GM12872 (cell line): ENCODE measurements around the gene UVSSA.

Experiments used
- TF ChIP-seq, protein P1 (sequence below): IDR thresholded peaks from 3 replicates; pipeline ENCODE4 v1.5.1; 2011; ENCODE audit warnings: low read depth, mild to moderate bottlenecking, low read length, moderate library complexity; ENCODE audit not compliant: insufficient read depth

Gene UVSSA

DNA sequence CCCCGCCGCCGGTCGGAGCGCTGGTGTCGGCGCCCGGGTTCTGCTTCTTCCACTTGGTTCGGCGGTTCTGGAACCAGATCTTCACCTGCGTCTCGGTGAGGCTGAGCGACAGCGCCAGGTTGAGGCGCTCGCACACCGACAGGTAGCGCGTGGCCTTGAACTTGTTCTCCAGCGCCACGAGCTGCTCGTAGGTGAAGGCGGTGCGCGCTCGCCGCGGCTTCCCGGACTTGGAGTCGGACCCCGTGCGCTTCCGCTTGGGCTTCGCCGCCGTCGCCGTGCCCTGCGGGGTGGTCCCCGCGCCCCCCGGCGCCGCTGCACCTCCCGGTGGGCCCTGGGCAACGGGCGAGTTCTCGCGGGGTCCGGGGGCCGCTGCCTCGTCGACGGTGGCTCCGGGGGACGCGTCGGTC is 56.2 kb downstream of the UVSSA start:
- TF ChIP-seq, protein P1, sequence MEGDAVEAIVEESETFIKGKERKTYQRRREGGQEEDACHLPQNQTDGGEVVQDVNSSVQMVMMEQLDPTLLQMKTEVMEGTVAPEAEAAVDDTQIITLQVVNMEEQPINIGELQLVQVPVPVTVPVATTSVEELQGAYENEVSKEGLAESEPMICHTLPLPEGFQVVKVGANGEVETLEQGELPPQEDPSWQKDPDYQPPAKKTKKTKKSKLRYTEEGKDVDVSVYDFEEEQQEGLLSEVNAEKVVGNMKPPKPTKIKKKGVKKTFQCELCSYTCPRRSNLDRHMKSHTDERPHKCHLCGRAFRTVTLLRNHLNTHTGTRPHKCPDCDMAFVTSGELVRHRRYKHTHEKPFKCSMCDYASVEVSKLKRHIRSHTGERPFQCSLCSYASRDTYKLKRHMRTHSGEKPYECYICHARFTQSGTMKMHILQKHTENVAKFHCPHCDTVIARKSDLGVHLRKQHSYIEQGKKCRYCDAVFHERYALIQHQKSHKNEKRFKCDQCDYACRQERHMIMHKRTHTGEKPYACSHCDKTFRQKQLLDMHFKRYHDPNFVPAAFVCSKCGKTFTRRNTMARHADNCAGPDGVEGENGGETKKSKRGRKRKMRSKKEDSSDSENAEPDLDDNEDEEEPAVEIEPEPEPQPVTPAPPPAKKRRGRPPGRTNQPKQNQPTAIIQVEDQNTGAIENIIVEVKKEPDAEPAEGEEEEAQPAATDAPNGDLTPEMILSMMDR, result no peak

DNA sequence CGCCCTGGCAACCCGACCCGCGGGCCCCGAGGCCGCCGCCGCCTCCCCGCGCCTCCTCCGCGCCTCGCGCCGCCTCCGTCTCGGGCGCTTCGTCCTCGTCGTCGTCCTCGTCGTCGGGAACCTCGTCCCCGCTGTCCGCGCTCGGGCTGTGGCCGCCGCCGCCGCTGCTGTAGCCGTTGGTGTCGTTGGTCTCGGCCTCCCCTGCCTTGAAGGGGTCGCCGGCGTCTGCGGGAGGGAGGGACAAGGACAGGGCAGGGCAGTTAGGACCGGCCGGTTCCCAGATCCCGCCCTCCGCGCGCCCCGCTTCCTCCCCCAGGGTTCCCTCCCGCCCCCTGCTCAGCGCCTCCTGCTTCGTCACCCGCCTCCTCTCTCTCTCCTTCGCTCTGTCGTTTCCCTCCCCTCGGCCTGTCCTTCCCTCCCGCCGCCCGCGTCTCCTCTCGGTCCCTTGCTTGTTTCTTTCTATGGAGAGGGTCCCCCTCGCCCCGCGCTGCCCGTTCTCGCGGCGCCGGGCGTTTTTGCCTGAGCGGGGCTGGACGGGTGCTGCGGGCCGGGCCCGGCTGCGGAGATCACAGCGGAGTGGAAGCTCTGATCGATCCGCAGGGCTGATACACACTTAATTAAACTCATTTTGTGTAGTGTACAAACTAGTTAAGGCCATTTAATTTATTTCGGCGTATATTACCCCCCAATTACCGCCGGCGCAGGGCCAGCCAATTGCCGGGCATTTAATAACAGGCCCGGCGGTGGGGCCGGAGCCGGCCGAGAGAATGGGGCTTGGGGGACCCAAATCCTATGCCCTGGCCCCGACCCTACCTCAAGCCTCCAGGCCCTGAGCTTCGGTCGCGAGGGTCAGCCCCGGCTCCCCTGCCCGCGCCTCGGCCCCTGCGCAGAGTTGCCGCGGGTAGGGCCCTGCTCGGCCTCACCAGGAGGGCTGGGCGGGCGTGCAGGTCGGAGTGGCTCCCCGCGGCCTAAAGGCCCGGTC is 56.9 kb downstream of the UVSSA start:
- TF ChIP-seq, protein P1, result no peak

DNA sequence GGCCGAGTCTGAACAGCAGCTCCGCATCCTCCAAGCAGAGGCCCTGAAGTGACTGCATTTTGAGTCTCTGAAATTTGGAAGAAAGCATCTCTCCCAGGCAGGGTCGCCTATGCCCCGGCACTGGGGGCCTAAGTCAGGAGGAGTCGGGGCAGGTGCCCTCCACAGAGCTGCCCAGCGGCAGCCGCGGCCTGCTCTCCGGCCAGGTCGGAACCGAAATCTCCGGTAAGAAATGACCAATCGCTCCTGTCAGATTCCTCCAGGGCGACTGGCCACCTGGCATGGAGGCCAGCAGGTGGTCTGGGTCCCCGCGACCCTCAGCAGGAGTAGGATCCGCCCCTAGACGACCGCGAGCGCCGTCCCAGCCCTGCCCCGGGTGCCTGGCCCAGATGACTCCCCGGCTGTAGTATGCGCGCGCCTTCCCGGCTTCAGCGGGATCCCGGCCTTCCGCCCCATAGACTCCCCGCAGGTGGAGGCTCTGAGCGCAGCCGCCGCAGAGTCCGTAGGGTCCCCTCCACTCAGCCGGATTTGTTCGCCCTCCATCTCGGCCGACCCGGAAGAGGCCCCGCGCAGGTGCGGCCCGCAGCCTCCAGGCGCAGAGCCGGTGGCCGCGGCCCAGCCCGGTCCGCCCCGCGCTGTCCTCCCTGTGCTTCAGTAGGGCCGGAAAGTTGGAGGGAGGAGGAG is 57.7 kb downstream of the UVSSA start:
- TF ChIP-seq, protein P1, result no peak

DNA sequence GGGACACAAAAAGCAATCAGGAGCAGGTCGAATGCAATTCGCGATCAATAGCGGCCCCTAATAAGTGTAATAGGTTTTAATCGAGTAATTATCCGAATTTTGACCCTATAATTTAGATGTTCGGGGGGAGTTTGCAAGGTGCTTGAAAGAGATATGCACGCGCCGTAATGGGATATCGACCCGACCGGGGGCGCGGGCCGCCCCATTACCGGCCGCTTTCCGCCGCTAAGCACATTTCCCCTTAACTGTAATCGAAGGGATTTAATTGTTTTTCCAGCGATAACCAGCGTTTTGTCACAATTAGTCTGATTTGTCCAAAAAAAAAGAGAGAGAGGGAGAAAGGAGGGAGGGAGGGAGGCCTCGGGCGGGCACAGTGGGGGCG is 58.2 kb downstream of the UVSSA start:
- TF ChIP-seq, protein P1, result no peak

DNA sequence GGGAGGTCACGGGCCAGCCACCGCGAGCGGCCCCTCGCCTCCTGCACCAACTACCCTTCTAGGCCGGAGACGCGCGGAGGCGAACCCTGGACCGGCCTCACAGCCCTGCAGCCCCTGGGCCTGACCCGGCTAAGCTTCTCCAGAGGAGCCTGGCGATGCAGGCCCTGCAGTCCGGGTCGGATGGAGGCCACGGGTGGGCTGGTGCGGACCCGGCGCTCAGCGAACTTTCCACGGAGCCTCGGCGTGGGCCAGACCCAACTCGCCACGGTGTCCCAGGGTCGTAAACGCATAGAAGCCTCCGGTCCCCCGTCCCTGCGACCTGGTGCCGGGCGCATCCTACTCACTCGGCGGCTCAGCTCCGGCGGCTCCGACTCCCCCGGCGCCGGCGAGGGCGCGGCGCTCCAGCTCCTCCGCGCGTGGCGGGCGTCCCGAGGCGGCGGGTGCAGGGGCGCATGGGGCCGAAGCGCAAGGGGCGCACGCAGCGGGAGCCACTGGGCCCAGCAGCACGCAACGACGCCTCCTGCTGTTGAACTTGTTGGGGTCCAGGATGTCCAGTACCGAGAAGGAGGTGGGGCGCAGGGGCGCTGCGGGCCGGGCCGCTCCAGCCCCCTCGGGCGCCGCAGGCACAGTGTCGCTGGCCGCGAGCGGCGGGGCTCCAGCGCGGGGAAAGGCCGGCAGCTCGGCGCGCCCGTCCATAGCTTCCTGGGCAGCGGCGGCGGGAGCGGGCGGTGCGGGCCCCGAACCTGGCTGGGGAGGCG is 58.8 kb downstream of the UVSSA start:
- TF ChIP-seq, protein P1, result no peak

DNA sequence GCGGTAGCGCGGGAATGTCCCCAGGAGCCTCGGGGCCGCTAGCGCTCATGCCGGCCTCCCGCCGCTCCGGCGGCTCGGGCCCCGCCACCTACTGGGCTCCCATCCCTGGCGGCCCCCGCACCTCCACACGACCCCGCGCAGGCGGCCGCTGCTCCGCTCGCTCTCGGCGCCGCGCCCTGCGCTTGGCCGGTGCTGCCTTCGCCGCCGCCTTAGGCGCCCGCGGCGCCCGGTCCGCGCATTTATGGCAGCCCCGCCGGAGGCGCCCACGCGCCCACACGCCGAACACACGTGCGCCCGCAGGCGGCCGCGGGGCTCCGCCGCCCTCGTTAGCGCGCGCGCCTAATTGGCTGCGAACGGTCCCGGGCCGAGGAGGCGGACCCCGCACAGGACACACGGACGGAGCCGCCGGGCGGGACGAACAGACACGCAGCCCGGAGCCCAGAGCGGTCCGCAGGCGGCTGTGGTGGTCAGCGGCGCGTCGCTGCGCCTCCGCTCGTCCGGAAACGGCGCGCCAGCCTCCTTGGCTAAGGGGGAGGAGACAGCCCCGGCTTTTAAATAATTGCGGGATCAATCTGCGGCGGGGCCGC is 59.5 kb downstream of the UVSSA start, which contains the start of gene NKX1-1:
Gene NKX1-1 (minus strand): TSS at position 49 of the 587 bp plus-strand sequence. CDS start 0 bp downstream, at position 49.
- TF ChIP-seq, protein P1, result no peak
